ENCODE results near the gene GIGYF2. TPM values are rescaled to one million over a fixed set of nuclear protein-coding genes. Genes with fewer than 3 reads are reported as not detected.

The GIGYF2 gene
- total RNA-seq, 1 experiment from 2014 or later = 55.3 TPM

GRCh38 chr2:232731470-232731869 is 34.3 kb downstream of the GIGYF2 start:
- Histone ChIP-seq H3K4me2 (ENCODE audit: insufficient read depth, insufficient read length, low read length) (no peak overlapping the region), H3K14ac (ENCODE audit: insufficient read depth, low read length) (no peak overlapping the region), H3K27me3 (ENCODE audit: insufficient read depth, low read length) (no peaks in the 10 kb centered on the region), H2AFZ (ENCODE audit: low read length) (no peak overlapping the region), H2BK15ac (ENCODE audit: low read depth, low read length) (no peak overlapping the region), H3T11ph (ENCODE audit: low read length) (no peak overlapping the region), H3K9me3 (ENCODE audit: control insufficient read depth, low read depth, low read length) (no peaks in the 10 kb centered on the region), H3K79me1 (ENCODE audit: insufficient read depth, low read depth, low read length, poor library complexity, severe bottlenecking) (peaks cover 11% of the 10 kb centered on the region), H3K27ac (ENCODE audit: insufficient read length, low read depth, low read length) (no peak overlapping the region), H4K91ac (ENCODE audit: insufficient read length, low read depth, low read length) (no peak overlapping the region), H3K4me1 (ENCODE audit: insufficient read depth, low read length) (no peaks in the 10 kb centered on the region), H2BK12ac (ENCODE audit: insufficient read length, low read depth, low read length) (no peak overlapping the region), H3K23me2 (ENCODE audit: insufficient read length, low read depth, low read length, poor library complexity, severe bottlenecking) (no peaks in the 10 kb centered on the region), H3K4ac (ENCODE audit: low read depth, low read length) (no peak overlapping the region), H4K8ac (replicated peaks; ENCODE audit: insufficient read length, low read depth, low read length) (no peak overlapping the region), H4K20me1 (ENCODE audit: control insufficient read depth, insufficient read depth, insufficient read length) (no peaks in the 10 kb centered on the region), H3K23ac (ENCODE audit: insufficient read length, low read depth, low read length) (no peak overlapping the region), H4K5ac (ENCODE audit: insufficient read length, low read depth, low read length) (no peak overlapping the region), H3K56ac (ENCODE audit: insufficient read length, low read depth, low read length) (no peak overlapping the region), H3K9ac (ENCODE audit: extremely low read depth, insufficient read length, low read length) (no peak overlapping the region), H3K18ac (ENCODE audit: insufficient read length, low read depth, low read length) (no peak overlapping the region), H2AK5ac (ENCODE audit: insufficient read length, low read length) (no peak overlapping the region), H2BK120ac (ENCODE audit: low read depth, low read length, poor library complexity, severe bottlenecking) (no peak overlapping the region), H3K79me2 (ENCODE audit: insufficient read depth, low read length) (peaks cover 3% of the 10 kb centered on the region; the same call in 1 of the 2 replicates), H2BK20ac (ENCODE audit: low read depth, low read length, poor library complexity, severe bottlenecking) (no peak overlapping the region), H2BK5ac (ENCODE audit: insufficient read length, low read length) (no peak overlapping the region)
- Mint-ChIP-seq H3K4me1 (peaks cover 0 to 3% of the 10 kb centered on the region in 2 experiments; a peak in 1 of 4 replicates), H3K27me3 (ENCODE audit: low read depth) (no peaks in the 10 kb centered on the region), H3K4me3 (no peak overlapping the region), H3K9me3 (no peaks in the 10 kb centered on the region), H3K36me3 (ENCODE audit: insufficient read depth in 1 of 3, low read depth in 3 of 3) (peaks cover 6 to 29% (median 24%) of the 10 kb centered on the region in 3 experiments; a peak in 6 of 7 replicates), H3K27ac (no peak overlapping the region)
- no peak for DNase-seq
- no CpG with 5 or more reads among the region's 2 CpGs for WGBS (ENCODE audit: extremely low coverage, insufficient read length, low lambda C conversion rate)
- TF ChIP-seq CTCF (conservative IDR thresholded peaks at IDR 0.05) = no peak

Data from H9 (cell line).